ENCODE measurements around the gene GXYLT2.

Gene GXYLT2

DNA sequence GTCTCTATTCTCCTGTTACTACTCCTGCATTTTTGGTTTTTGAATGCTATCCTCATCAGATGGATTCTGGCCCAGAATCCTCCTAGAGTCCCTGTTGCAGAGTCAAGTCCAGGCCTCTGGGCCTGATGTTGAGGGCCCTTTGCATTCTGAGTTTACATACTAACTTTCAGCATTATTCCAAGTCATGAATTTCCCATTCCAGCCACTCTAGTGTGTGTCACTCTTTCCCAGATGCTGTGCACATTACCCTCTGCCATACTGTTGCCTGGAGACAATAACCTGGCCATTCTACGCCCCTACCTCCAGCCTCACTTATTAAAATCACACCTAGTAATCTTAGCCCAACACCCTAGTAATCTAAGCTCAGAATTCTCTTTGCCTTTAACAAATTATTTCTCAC lies 53.4 kb downstream of the GXYLT2 start:
- no peak for DNase-seq

DNA sequence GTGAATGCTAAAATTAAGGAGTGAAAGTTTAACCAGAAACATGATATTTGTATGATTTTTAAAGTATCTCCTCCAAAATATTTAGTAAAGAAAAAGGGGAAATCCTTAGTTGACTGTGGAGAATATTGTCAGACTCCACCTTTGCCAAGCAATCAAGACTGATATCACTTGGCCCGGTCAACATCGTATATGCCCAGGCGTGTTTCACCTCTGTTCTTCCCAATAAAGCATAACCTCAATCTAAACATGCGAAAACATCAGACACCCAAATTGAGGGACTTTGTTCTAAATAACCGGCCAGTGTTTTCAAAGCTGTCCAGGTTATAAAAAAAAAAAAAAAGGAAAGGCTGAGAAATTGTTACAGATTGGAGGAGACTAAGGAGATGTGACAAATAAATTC lies 54.6 kb downstream of the GXYLT2 start:
- no peak for DNase-seq

GRCh38 chr3:72944696-72945095 lies 56.9 kb downstream of the GXYLT2 start:
- DNase-seq: no peak

- no peak for DNase-seq
These were observed 60.1 kb downstream of the GXYLT2 start for GRCh38 chr3:72947715-72948490.

GRCh38 chr3:72949016-72949415 lies 61.2 kb downstream of the GXYLT2 start:
- no peak for DNase-seq

GRCh38 chr3:72950372-72950771 lies 62.5 kb downstream of the GXYLT2 start:
- DNase-seq: no peak

- DNase-seq: no peak
These were observed 63.0 kb downstream of the GXYLT2 start for GRCh38 chr3:72950801-72951200.

- DNase-seq: no peak
These were observed 63.4 kb downstream of the GXYLT2 start for GRCh38 chr3:72951259-72951722.

- DNase-seq: no peak
These were observed 65.6 kb downstream of the GXYLT2 start for GRCh38 chr3:72953325-72953956.

GRCh38 chr3:72957297-72957696 lies 69.5 kb downstream of the GXYLT2 start:
- no peak for DNase-seq

- DNase-seq: no peak
These were observed 71.5 kb downstream of the GXYLT2 start for GRCh38 chr3:72959336-72959735.

- DNase-seq: no peak
These were observed 73.1 kb downstream of the GXYLT2 start for GRCh38 chr3:72960812-72961518.

DNA sequence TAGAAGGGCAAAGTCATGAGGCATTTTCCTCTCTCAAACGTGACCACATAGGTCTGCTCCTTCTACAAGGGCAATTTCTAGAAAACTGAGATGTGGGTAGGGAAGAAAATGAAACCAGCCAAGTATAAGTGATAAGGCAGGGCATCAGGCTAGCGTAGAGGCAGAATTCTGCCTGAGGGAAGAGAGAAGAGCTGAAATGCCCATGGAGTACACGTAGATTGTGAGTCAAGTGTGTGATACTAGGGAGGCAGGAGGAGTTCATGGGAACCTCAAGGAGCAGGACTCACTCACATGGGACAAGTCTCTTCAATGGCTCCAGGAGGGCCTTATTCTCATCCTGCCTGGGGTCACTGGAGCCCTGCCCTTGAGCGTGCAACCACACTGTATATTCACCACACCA lies 73.9 kb downstream of the GXYLT2 start:
- DNase-seq: no peak

GRCh38 chr3:72962317-72962716 lies 74.5 kb downstream of the GXYLT2 start:
- no peak for DNase-seq

- DNase-seq: no peak
These were observed 76.8 kb downstream of the GXYLT2 start for GRCh38 chr3:72964633-72965032.

- no peak for DNase-seq
These were observed 80.4 kb downstream of the GXYLT2 start for GRCh38 chr3:72968266-72968664.

- no peak for DNase-seq
These were observed 81.9 kb downstream of the GXYLT2 start for GRCh38 chr3:72969766-72970165.

DNA sequence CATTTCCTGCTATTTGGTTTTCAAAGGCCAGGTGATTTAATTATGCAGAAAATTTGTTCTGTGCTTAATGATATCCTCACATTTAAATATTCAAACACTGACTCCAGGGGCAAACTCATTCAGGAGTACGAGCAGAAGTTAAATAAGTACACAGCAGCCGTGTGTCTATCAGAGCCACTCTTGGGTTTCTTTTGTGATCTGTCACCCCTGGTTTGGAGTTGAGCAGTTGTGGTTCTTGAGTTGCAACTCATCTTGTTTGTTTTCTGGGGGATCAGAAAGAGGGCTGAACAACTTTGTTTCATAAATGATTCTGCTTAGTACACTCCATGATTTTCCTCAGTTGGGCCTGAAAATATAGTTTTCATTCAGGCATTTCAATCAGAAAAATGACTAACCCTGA lies 83.1 kb downstream of the GXYLT2 start:
- no peak for DNase-seq

DNA sequence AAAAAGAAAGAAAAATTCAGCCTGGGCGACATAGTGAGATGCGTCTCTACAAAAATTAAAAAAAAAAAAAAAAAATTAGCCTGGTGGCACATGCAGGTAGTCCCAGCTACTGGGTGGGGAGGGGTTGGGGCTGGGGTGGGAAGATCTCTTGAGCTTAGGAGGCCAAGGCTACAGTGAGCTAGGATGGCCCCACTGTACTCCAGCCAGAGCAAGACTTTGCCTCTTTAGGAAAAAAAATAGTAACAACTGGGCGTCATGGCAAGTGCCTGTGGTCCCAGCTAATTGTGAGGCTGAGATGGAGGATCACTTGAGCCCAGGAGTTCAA lies 84.8 kb downstream of the GXYLT2 start:
- no peak for DNase-seq

GRCh38 chr3:72973031-72973723 lies 85.3 kb downstream of the GXYLT2 start:
- DNase-seq: no peak

DNA sequence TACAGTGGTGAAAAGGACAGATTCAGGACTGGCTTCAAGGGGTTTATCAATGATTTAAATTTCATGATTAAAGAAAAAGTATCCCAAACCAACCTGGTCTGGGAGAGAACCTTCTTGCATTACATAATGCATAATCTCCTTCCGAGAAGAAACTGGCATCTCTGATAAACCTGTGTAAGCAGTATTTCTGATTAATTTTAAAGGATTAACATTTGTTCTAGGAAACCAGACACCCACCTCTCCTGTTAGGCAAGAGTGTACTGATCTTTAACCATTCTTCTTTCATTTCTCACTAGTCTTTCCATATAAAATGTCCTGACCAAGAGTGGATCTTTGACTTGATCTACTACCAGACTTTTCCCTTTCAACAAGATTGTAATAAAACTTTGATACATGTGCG lies 85.9 kb downstream of the GXYLT2 start:
- no peak for DNase-seq

DNA sequence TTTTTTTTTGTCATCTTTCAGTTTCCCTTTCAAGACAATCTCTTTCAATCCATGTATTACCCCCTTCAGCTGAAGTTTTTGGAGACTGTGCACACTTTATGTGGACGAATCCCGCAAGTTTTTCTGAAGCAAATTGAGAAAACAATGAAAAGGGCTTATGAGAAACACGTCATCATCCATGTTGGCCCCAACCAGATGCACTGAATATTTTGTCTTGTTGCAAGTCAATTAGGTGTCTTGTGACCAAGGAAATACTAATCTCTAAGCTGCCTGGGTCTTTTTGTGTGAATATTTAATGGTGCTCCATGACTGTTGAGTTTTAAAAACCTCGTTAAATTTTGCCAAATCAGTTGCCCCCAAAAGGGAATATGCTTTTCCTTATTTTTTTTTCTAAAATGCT lies 87.1 kb downstream of the GXYLT2 start:
- no peak for DNase-seq

DNA sequence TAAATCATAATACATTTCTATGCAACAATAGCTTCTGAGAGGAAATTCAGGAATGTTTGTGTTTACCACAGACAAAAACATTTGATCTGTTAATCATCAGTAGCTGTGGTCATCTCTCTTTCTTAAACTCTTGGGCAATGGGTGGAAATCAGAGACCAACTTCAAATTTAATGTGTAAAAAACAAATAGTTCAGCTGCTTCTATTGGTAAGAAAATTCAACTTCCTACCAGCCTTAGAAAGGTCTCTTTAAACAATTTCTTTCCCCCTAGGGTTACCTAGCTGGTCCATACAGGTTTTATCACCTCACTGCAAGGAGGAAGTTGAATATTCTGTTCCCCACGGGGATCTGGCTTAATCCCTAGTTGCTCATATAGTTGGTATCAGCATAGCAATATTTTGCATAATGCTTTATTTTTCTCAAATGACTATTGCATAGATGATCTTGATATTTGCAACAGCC lies 88.5 kb downstream of the GXYLT2 start:
- DNase-seq: no peak

All from NK-92 treated with Interleukin-12 subunit alpha and Interleukin-12 subunit beta, amount 100 ng/mL, for 24 hours (cell line).